T-helper 2 cell treated with Interferon-gamma antibody and Interleukin-4, amounts not matched to agents 5 μg/mL and 100 μg/mL, for 36 hours (primary cell): ENCODE results near the gene SOSTDC1.
"Not testable (repeated sequence)": the region's sequence is repeated elsewhere in the genome, so short reads cannot be mapped to it uniquely, and the experiment has no call there.

ENCODE experiments used
- DNase-seq: peaks from one replicate; pipeline ENCODE4 v3.0.0; 2021; ENCODE audit warnings: low spot score
- H3K27ac Mint-ChIP-seq: one replicate; pipeline ENCODE4 v1.8.0; 2021; ENCODE audit warnings: mild to moderate bottlenecking, mixed read lengths
- H3K27me3 Mint-ChIP-seq: one replicate; pipeline ENCODE4 v1.8.0; 2021; ENCODE audit warnings: low read depth, mixed read lengths
- H3K36me3 Mint-ChIP-seq: one replicate; pipeline ENCODE4 v1.8.0; 2021; ENCODE audit warnings: low read depth, mixed read lengths
- H3K4me1 Mint-ChIP-seq: one replicate; pipeline ENCODE4 v1.8.0; 2021; ENCODE audit warnings: low read depth, mixed read lengths
- H3K4me3 Mint-ChIP-seq: one replicate; pipeline ENCODE4 v1.8.0; 2022; ENCODE audit warnings: mild to moderate bottlenecking, moderate library complexity, mixed read lengths
- H3K9me3 Mint-ChIP-seq: one replicate; pipeline ENCODE4 v1.8.0; 2021; ENCODE audit warnings: mixed read lengths

SOSTDC1 gene

DNA sequence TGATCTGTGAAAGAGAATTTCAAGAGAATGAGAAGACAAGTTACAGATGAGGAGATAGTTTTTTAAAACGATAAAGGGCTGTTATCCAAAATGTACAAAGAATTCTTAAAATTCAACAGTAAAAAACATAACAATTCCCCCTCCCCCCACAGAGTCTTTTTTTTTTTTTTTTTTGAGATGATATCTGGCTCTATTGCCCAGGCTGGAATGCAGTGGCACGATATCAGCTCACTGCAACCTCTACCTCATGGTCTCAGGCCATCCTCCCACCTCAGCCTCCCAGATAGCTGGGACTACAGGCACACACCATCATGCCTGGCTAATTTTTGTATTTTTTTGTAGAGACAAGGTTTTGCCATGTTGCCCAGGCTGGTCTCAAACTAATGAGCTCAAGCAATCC is 21.7 kb downstream of the SOSTDC1 start:
- not testable (repeated sequence) for H3K4me1 Mint-ChIP-seq, DNase-seq, H3K27me3 Mint-ChIP-seq, H3K4me3 Mint-ChIP-seq, H3K36me3 Mint-ChIP-seq, H3K27ac Mint-ChIP-seq, H3K9me3 Mint-ChIP-seq

DNA sequence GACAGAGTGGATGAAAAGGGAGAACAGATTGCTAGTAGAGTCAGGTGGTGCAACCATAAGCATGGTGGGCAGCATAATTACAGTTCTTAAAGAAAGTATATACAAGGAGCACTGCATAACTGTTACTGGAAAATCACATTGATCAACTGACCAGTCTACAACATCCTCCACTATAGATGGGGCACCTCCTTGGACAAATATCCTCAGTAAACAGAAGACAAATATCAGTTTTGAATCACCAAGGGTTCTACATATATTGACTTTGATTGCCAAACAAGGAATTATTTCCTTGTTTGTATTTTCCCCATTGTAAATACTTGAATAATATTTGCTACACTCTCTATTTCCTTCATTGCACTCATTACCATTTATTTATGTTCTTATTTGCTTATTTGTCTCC is 26.6 kb downstream of the SOSTDC1 start:
- Mint-ChIP-seq H3K4me3 (no peak overlapping the region), H3K27me3 (peaks cover 12% of the 10 kb centered on the region), H3K4me1 (no peaks in the 10 kb centered on the region), H3K27ac (no peak overlapping the region), H3K9me3 (no peaks in the 10 kb centered on the region), H3K36me3 (no peaks in the 10 kb centered on the region)
- DNase-seq, result no peak

DNA sequence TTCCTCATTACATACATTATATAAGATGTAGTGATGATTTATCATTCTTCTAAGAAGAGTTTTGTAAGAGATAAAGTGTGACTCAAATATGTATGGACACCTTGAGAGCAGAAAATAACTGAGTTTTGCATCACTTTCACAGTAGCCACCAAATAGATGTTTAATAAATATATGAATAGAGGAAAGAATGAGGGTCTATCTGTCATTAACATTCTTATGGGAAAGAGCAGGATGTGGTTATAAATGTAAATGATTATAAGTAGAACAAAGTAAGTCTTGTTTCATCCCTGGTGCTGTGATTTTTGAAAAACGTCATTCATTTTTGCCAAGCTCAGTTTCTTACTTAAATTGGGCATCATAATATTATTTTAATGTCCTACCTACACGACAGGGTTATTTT is 29.2 kb downstream of the SOSTDC1 start:
- H3K4me1 Mint-ChIP-seq, result peaks cover 4% of the 10 kb centered on the region
- peaks cover 12% of the 10 kb centered on the region for H3K27me3 Mint-ChIP-seq
- H3K27ac Mint-ChIP-seq, result no peak overlapping the region
- H3K36me3 Mint-ChIP-seq, result no peaks in the 10 kb centered on the region
- H3K9me3 Mint-ChIP-seq, result no peaks in the 10 kb centered on the region
- H3K4me3 Mint-ChIP-seq, result no peak overlapping the region
- DNase-seq, result no peak

DNA sequence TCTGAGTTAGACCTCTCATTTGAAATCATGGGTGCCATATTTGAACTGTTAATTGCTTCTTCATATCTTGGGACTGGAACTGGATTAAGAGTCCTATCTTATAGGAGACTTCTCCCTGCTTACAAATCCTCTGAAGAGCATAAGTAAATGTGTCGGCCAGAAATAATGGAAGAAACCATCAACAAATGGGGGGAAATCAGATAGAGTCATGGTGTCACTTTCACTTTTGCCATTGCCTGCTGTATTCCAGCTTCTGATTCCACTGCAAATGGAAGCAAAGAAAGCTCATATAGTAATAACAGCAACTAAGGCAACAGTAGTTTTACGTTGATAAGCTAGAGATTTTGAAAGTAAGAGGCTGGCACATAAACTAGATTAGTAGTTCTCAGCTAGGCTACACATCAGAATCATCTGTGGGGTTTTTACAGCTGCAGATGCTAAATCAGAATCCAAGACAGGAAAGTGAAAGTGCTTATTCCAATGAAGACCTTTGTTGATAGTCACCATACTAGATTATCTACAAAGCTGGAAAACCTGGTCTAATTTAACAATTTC is 31.9 kb downstream of the SOSTDC1 start:
- H3K4me1 Mint-ChIP-seq, result peaks cover 4% of the 10 kb centered on the region
- DNase-seq, result no peak

DNA sequence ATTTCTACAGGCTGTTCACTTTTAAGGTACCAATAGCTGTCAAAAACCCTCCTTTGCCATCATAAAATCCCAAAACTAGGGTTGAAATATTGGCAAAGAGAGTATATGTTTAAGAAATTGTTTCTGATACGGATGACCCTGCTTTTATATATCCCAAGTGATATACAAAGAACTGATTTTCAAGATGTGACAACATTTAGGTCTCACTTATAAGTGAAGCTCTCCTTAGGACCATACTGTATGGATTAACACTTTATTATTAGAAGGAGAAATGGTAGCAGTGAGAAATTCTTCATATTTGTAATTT is 33.2 kb downstream of the SOSTDC1 start:
- H3K27ac Mint-ChIP-seq, result no peak overlapping the region
- peaks cover 4% of the 10 kb centered on the region for H3K4me1 Mint-ChIP-seq
- peaks cover 14% of the 10 kb centered on the region for H3K27me3 Mint-ChIP-seq
- no peak overlapping the region for H3K4me3 Mint-ChIP-seq
- DNase-seq, result no peak
- H3K36me3 Mint-ChIP-seq, result no peaks in the 10 kb centered on the region
- H3K9me3 Mint-ChIP-seq, result no peaks in the 10 kb centered on the region

More for the DNA sequence above, 31.9 kb downstream of the SOSTDC1 start:
- Mint-ChIP-seq H3K4me3 (no peak overlapping the region), H3K9me3 (no peaks in the 10 kb centered on the region), H3K36me3 (no peaks in the 10 kb centered on the region), H3K27me3 (peaks cover 14% of the 10 kb centered on the region), H3K27ac (no peak overlapping the region)

DNA sequence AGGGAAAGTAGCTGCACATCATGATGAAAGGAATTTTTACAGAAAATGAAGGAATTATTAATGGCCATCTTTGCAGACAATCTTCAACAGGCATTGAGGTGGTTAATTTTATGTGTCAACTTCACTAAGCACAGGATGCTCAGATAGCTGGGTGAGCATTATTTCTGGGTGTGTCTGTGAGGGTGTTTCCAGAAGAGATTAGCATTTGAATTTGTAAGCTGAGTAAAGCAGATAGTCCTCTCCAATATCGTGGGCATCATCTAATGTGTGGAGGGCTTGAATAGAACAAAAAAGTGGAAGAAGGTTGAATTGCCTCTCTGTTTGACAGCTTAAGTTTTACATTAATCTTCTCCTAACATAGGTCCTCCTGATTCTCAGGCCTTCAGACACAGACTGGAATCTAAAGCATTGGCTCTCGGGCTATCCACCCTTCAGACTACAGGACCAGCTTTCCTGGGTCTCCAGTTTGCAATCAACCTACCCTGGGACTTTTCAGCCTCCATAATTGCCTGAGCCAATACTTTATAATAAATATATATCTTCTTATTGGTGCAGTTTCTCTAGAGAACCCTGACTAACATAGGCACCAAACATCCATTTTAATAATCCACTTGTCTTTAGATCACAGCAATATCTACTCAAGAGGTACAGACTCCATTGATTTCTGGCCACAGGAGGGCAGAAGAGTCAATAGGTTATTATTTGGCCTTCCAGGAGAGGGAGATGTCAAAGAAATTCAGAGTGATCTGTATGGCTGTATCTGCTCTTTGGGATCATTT is 33.7 kb downstream of the SOSTDC1 start:
- H3K4me1 Mint-ChIP-seq, result peaks cover 4% of the 10 kb centered on the region
- H3K4me3 Mint-ChIP-seq, result no peak overlapping the region
- H3K27me3 Mint-ChIP-seq, result peaks cover 14% of the 10 kb centered on the region
- DNase-seq, result no peak
- no peaks in the 10 kb centered on the region for H3K36me3 Mint-ChIP-seq
- no peaks in the 10 kb centered on the region for H3K9me3 Mint-ChIP-seq
- no peak overlapping the region for H3K27ac Mint-ChIP-seq

DNA sequence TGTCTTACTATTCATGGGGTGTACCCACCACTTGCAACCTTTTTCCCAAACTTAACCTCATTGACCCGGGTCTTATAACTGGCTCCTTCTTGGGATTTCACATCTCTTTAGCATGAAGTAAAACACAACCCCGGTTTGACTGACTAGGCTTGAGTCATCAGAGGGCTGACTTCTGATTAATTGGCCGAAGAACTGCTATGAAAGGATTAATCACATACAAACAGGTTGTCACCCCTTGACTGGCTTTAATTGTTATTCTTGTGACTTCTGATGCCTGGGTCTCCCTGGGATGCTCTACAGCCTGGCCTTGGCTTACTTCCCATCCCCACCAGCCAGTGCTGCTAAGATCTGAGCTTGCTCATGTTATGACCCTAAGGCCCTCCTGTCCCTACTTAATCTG is 35.4 kb downstream of the SOSTDC1 start:
- Mint-ChIP-seq H3K36me3 (no peaks in the 10 kb centered on the region), H3K9me3 (no peaks in the 10 kb centered on the region), H3K27me3 (peaks cover 17% of the 10 kb centered on the region), H3K4me3 (no peak overlapping the region), H3K27ac (no peak overlapping the region), H3K4me1 (peaks cover 4% of the 10 kb centered on the region)
- no peak for DNase-seq

DNA sequence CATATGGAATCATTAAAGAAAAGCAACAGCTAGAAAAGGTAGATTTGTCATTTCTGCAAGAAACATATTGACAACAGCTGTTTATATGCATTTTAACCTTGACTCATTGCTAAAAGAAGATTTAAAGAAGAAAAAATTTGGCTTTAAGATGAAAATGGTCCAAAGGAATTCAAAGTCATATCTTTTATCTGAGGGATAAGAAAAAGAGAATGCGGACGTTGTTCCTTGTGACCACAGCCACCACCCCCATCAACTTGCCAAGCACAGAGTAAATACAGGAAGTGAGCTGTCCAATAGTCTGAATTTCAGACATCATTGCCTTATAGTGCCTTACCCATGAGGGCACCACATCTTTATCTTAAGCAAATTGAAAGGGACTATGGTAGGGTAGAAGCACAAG is 36.9 kb downstream of the SOSTDC1 start:
- no peak overlapping the region for H3K4me3 Mint-ChIP-seq

DNA sequence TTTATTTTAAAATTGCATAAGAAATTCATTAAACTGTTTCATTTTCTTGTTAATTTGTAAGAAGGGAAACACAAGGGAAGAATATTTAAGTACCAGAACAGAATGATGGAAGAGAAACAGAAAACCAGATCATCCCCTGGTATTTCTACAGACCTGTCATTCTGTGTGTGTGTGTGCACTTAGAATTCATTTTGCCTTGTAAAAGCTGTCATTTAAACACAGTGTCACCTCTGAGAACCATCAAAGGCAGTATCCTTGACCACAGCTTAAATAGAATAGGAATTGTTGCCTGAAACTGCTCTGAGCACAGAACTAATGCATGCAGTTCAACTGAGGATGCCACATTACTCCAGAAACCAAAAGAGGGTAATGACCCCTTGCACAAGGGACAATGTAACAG is 37.4 kb downstream of the SOSTDC1 start:
- no peak overlapping the region for H3K27ac Mint-ChIP-seq
- peaks cover 14% of the 10 kb centered on the region for H3K27me3 Mint-ChIP-seq
- H3K36me3 Mint-ChIP-seq, result no peaks in the 10 kb centered on the region
- no peaks in the 10 kb centered on the region for H3K9me3 Mint-ChIP-seq
- no peaks in the 10 kb centered on the region for H3K4me1 Mint-ChIP-seq
- no peak overlapping the region for H3K4me3 Mint-ChIP-seq
- no peak for DNase-seq

More for the DNA sequence above, 36.9 kb downstream of the SOSTDC1 start:
- H3K4me1 Mint-ChIP-seq, result peaks cover 3% of the 10 kb centered on the region
- no peaks in the 10 kb centered on the region for H3K9me3 Mint-ChIP-seq
- DNase-seq, result no peak
- H3K27me3 Mint-ChIP-seq, result peaks cover 14% of the 10 kb centered on the region
- no peak overlapping the region for H3K27ac Mint-ChIP-seq
- no peaks in the 10 kb centered on the region for H3K36me3 Mint-ChIP-seq

DNA sequence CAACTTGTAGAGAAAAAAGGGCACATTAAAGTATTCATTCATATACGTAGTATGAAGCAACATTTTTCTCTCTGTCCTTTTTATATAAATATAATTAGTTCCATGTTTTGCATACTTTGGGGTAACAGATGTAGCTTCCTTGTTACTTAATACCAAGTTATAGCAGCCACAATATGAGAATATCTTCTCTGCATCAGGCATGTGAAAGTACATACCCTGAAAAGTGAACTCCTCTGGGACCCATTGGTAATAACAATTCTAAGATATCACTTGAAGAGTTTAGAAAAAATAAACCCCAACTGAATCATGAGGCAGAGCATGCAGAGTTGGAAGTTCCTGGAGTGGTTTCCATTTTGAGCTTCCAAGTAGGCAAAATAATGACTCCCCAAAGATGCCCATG is 41.8 kb downstream of the SOSTDC1 start:
- no peak overlapping the region for H3K27ac Mint-ChIP-seq
- no peaks in the 10 kb centered on the region for H3K9me3 Mint-ChIP-seq
- no peaks in the 10 kb centered on the region for H3K36me3 Mint-ChIP-seq
- H3K4me3 Mint-ChIP-seq, result no peak overlapping the region
- no peak for DNase-seq
- peaks cover 16% of the 10 kb centered on the region for H3K4me1 Mint-ChIP-seq
- peaks cover 12% of the 10 kb centered on the region for H3K27me3 Mint-ChIP-seq

DNA sequence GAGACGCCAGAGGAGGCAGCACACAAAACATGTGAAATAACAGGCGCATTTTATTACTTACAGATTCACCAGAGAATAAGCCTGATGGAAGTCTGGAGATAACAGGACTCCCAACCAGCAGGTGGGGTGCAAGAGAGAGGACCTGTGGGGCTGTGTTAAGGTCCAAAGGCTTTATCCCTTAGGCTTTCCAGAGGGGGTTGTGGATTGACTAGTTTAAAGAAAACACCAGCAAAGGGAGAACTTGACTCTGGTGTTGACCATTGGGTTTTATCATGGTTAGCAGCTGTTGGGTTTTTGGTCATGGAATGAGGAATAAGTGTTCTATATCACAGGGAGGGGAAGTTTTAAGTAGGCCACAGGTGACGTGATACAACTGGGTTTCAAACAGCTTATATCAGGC is 42.6 kb downstream of the SOSTDC1 start:
- peaks cover 3% of the 10 kb centered on the region for H3K36me3 Mint-ChIP-seq
- no peak overlapping the region for H3K4me3 Mint-ChIP-seq
- peaks cover 16% of the 10 kb centered on the region for H3K4me1 Mint-ChIP-seq
- DNase-seq, result no peak
- peaks cover 7% of the 10 kb centered on the region for H3K9me3 Mint-ChIP-seq
- H3K27me3 Mint-ChIP-seq, result peaks cover 6% of the 10 kb centered on the region
- no peak overlapping the region for H3K27ac Mint-ChIP-seq

DNA sequence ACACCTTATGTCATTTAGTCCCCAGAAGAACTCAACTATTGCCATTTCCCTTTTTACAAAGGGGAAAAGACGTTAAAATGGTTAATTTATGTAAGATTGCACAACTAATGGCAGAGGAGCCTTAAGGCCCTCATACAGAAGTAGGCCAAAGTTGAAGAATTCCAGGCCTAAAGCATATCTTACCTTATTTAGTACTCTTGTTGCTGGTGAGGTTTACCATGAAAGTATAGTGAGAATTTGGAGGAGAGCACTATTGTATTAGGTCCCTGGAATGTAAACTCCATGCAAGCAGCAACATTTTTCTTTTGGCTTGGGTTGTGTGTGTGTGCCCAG is 43.5 kb downstream of the SOSTDC1 start:
- peaks cover 7% of the 10 kb centered on the region for H3K9me3 Mint-ChIP-seq
- H3K27ac Mint-ChIP-seq, result peak overlapping the region; percentile 18
- peaks cover 22% of the 10 kb centered on the region for H3K4me1 Mint-ChIP-seq
- peaks cover 6% of the 10 kb centered on the region for H3K27me3 Mint-ChIP-seq
- DNase-seq, result no peak
- H3K4me3 Mint-ChIP-seq, result peak overlapping the region; percentile 51
- H3K36me3 Mint-ChIP-seq, result peaks cover 3% of the 10 kb centered on the region

DNA sequence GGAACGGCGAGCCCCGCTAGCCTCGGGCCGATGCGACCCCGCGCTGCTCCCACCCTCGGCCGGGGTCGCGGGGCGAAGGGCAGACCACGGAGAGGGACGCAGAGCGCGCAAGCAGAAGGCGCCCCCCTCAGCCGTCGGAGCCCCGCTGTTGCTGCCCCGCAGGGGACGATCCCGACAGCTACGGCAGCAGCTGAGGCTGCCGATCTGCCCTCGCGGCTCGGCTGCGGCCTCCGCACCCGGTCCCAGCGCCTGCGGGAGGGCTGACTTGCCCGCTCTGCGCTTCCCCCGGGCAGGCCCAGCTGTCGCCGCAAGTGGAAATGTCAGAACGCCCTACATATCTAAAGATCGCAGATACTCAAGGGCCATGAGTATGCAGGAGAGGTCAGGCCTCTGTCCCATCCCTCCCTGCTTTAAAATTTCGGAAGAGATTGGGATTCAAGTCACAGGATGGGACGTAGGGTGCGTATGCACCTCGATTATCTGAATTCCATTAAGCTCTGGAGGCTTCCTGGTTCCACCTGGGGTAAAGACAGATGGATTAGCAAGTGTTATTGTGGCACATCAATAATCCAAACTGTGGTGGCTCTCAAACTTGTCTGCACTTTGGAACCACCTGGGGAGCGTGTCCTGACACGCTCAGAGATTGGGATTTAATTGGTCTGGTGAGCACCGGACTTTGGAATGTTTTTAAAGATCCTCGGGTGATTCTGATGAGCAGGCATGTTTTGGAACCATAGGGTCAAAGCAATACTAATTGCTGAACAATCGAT is 44.0 kb downstream of the SOSTDC1 start, which contains the start of gene CRPPA:
Gene CRPPA (minus strand): TSS at position 206 of the 770 bp plus-strand sequence. CDS start 216 bp downstream, outside the sequence.
- Mint-ChIP-seq H3K36me3 (peaks cover 3% of the 10 kb centered on the region), H3K27me3 (peaks cover 4% of the 10 kb centered on the region), H3K27ac (peak within 1 kb of the TSS; percentile 93), H3K4me1 (peaks cover 27% of the 10 kb centered on the region), H3K4me3 (peak within 1 kb of the TSS; percentile 87), H3K9me3 (peaks cover 7% of the 10 kb centered on the region)
- no peak for DNase-seq

DNA sequence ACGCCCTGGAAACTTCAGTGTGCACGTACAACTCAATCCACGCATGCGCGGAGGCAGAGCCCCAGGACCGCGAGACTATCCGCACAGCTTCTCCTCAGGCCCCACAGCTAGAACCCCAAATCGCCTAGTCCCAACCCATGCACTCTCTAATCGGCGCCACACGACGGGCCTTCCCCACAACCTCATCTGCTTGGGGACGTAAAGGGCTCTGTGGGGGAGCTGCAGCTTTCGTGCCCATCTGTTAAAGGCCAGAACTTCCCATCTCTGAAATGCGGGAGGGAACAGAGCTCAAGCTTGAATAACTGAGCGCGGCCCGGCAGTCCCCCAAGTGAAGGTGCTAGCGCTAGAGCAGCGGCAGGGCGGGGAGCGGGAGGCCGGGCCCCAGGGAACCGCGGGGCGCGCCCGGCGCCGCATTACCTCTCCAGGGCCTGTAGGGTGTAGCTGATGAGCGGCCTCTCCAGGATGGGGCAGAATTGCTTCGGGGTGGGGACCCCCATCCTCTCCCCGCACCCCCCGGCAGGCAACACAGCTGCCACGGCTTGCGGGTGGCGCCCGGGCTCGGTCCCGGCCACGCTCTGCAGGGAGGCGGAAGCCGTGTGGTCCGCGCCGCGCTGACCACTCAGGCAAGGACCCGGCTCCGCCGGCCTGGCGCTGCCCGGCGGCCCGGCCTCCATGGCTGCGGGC is 44.7 kb downstream of the SOSTDC1 start:
- H3K27ac Mint-ChIP-seq, result peak overlapping the region; percentile 93
- peaks cover 2% of the 10 kb centered on the region for H3K27me3 Mint-ChIP-seq
- H3K4me3 Mint-ChIP-seq, result peak overlapping the region; percentile 87
- peaks cover 7% of the 10 kb centered on the region for H3K9me3 Mint-ChIP-seq
- DNase-seq, result peak; percentile 86
- peaks cover 27% of the 10 kb centered on the region for H3K4me1 Mint-ChIP-seq
- H3K36me3 Mint-ChIP-seq, result peaks cover 3% of the 10 kb centered on the region
